ENCODE measurements around the gene RPS6KA3.

RPS6KA3 gene

GRCh38 chrX:20260885-20261284 is 5.8 kb downstream of the RPS6KA3 start:
- H3K9me3 ChIP-seq (replicated peaks in 1 of 2; ENCODE audit: control insufficient read depth in 2 of 2, insufficient read depth in 1 of 2, low read depth in 1 of 2, low read length in 2 of 2) = no peaks in the 10 kb centered on the region
- no peak overlapping the region for H3K4me3 ChIP-seq (ENCODE audit: low read length in 2 of 2)
- no peak overlapping the region for H3K27ac ChIP-seq (replicated peaks; ENCODE audit: low read length)
- no peak overlapping the region for H3K4ac ChIP-seq (ENCODE audit: low read length)
- peaks cover 0 to 4% of the 10 kb centered on the region in 2 donors for H3K4me1 ChIP-seq (ENCODE audit: control insufficient read depth in 2 of 2, insufficient read depth in 1 of 2, low read depth in 1 of 2, low read length in 2 of 2)
- H2AK5ac ChIP-seq (ENCODE audit: low read depth, low read length) = no peak overlapping the region
- H3K79me1 ChIP-seq (ENCODE audit: low read depth, low read length) = no peaks in the 10 kb centered on the region
- H3K14ac ChIP-seq (ENCODE audit: low read length) = no peak overlapping the region
- no peak overlapping the region for H2BK15ac ChIP-seq (ENCODE audit: low read length)
- no peak overlapping the region for H3K23ac ChIP-seq (ENCODE audit: low read depth, low read length, poor library complexity)
- no peak for DNase-seq (ENCODE audit: low spot score)
- H2BK120ac ChIP-seq (ENCODE audit: low read depth, low read length) = no peak overlapping the region
- no peak overlapping the region for H3K4me2 ChIP-seq (ENCODE audit: insufficient read depth, low read length, poor library complexity, severe bottlenecking)
- no peak overlapping the region for H3K18ac ChIP-seq (ENCODE audit: low read length)
- H2AFZ ChIP-seq (ENCODE audit: low read length) = no peak overlapping the region
- H3K9ac ChIP-seq (ENCODE audit: low read depth, low read length, poor library complexity) = no peak overlapping the region
- no peak overlapping the region for H4K8ac ChIP-seq (ENCODE audit: low read depth, low read length)
- H3K27me3 ChIP-seq (ENCODE audit: control insufficient read depth in 3 of 3, insufficient read depth in 3 of 3, low read depth in 1 of 3, low read length in 3 of 3) = no peaks in the 10 kb centered on the region
- no peak overlapping the region for H2BK12ac ChIP-seq (ENCODE audit: low read length)
- no peak overlapping the region for H4K91ac ChIP-seq (ENCODE audit: low read depth, low read length, poor library complexity)
- H3K36me3 ChIP-seq (replicated peaks in 1 of 2; ENCODE audit: control insufficient read depth in 2 of 2, insufficient read depth in 2 of 2, low read length in 2 of 2) = no peaks in the 10 kb centered on the region
- no peak overlapping the region for H2BK5ac ChIP-seq (ENCODE audit: low read length)
- WGBS, 2 donors (ENCODE audit: extremely low coverage in 2 of 2, insufficient read length in 2 of 2, insufficient replicate concordance in 1 of 2) = no CpG with 5 or more reads among the region's 2 CpGs

DNA sequence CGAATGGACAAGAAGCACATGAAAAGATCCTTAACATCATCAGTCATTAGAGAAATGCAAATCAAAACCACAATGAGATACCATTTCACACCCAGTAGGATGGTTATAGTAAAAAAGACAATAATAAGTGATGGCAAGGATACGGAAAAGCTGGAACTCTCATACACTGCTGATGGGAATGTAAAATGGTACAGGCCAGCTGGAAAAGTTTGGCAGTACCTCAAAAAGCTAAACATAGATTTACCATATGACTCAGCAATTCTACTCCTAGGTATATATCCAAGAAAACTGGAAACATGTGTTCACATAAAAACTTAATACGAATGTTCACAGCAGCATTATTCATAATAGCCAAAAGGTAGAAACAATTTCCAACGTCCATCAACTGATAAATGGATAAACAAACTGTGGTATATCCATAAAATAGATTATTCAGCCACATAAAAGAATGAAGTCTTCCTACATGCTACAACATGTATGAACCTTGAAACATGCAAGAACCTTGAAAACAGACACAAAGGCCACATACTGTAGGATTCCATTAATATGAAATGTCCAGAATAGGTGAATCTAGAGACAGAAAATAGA is 11.9 kb downstream of the RPS6KA3 start:
- Histone ChIP-seq H3K4ac (ENCODE audit: low read length) (no peak overlapping the region), H3K14ac (ENCODE audit: low read length) (no peak overlapping the region), H2BK5ac (ENCODE audit: low read length) (no peak overlapping the region), H2AK5ac (ENCODE audit: low read depth, low read length) (no peak overlapping the region), H3K4me3 (ENCODE audit: low read length in 2 of 2) (no peak overlapping the region), H3K9me3 (replicated peaks in 1 of 2; ENCODE audit: control insufficient read depth in 2 of 2, insufficient read depth in 1 of 2, low read depth in 1 of 2, low read length in 2 of 2) (peaks cover 0 to 5% of the 10 kb centered on the region in 2 donors), H3K23ac (ENCODE audit: low read depth, low read length, poor library complexity) (no peak overlapping the region), H3K4me1 (ENCODE audit: control insufficient read depth in 2 of 2, insufficient read depth in 1 of 2, low read depth in 1 of 2, low read length in 2 of 2) (no peaks in the 10 kb centered on the region), H3K18ac (ENCODE audit: low read length) (no peak overlapping the region), H3K36me3 (replicated peaks in 1 of 2; ENCODE audit: control insufficient read depth in 2 of 2, insufficient read depth in 2 of 2, low read length in 2 of 2) (peaks cover 0 to 3% of the 10 kb centered on the region in 2 donors), H3K27me3 (ENCODE audit: control insufficient read depth in 3 of 3, insufficient read depth in 3 of 3, low read depth in 1 of 3, low read length in 3 of 3) (no peaks in the 10 kb centered on the region), H4K91ac (ENCODE audit: low read depth, low read length, poor library complexity) (no peak overlapping the region), H2AFZ (ENCODE audit: low read length) (no peak overlapping the region), H3K9ac (ENCODE audit: low read depth, low read length, poor library complexity) (no peak overlapping the region), H3K27ac (replicated peaks; ENCODE audit: low read length) (no peak overlapping the region), H4K8ac (ENCODE audit: low read depth, low read length) (no peak overlapping the region), H2BK12ac (ENCODE audit: low read length) (no peak overlapping the region), H2BK15ac (ENCODE audit: low read length) (no peak overlapping the region), H3K79me1 (ENCODE audit: low read depth, low read length) (no peaks in the 10 kb centered on the region), H2BK120ac (ENCODE audit: low read depth, low read length) (no peak overlapping the region), H3K4me2 (ENCODE audit: insufficient read depth, low read length, poor library complexity, severe bottlenecking) (no peak overlapping the region)
- WGBS, 2 donors (ENCODE audit: extremely low coverage in 2 of 2, insufficient read length in 2 of 2, insufficient replicate concordance in 1 of 2) = no CpG with 5 or more reads among the region's 4 CpGs
- DNase-seq (ENCODE audit: low spot score) = no peak

DNA sequence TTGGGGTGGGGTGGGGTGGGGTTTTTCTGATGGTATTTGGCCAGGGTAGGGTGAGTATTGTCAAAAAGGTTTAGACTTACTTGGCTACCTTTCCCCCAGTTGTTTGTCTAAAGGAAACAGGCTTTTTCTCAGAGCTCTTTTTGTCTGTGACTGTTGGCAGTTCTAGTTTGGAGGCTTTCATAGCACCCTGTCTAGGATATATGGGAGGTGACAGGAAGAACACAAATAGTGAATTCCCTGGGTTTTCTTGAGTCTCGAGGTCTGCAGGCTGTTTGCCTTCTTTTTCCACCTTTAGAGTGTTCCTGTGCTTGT is 13.5 kb downstream of the RPS6KA3 start:
- no CpG with 5 or more reads among the region's 1 CpG for whole genome bisulfite sequencing, 2 donors (ENCODE audit: extremely low coverage in 2 of 2, insufficient read length in 2 of 2, insufficient replicate concordance in 1 of 2)
- Histone ChIP-seq H2BK15ac (ENCODE audit: low read length) (no peak overlapping the region), H3K23ac (ENCODE audit: low read depth, low read length, poor library complexity) (no peak overlapping the region), H3K4me1 (ENCODE audit: control insufficient read depth in 2 of 2, insufficient read depth in 1 of 2, low read depth in 1 of 2, low read length in 2 of 2) (no peaks in the 10 kb centered on the region), H4K91ac (ENCODE audit: low read depth, low read length, poor library complexity) (no peak overlapping the region), H3K9me3 (replicated peaks in 1 of 2; ENCODE audit: control insufficient read depth in 2 of 2, insufficient read depth in 1 of 2, low read depth in 1 of 2, low read length in 2 of 2) (peaks cover 0 to 5% of the 10 kb centered on the region in 2 donors), H3K36me3 (replicated peaks in 1 of 2; ENCODE audit: control insufficient read depth in 2 of 2, insufficient read depth in 2 of 2, low read length in 2 of 2) (peaks cover 0 to 3% of the 10 kb centered on the region in 2 donors), H4K8ac (ENCODE audit: low read depth, low read length) (no peak overlapping the region), H3K9ac (ENCODE audit: low read depth, low read length, poor library complexity) (no peak overlapping the region), H3K4me2 (ENCODE audit: insufficient read depth, low read length, poor library complexity, severe bottlenecking) (no peak overlapping the region), H3K27ac (replicated peaks; ENCODE audit: low read length) (no peak overlapping the region), H3K4ac (ENCODE audit: low read length) (no peak overlapping the region), H3K4me3 (ENCODE audit: low read length in 2 of 2) (no peak overlapping the region), H2BK5ac (ENCODE audit: low read length) (no peak overlapping the region), H2AK5ac (ENCODE audit: low read depth, low read length) (no peak overlapping the region), H2BK12ac (ENCODE audit: low read length) (no peak overlapping the region), H3K27me3 (ENCODE audit: control insufficient read depth in 3 of 3, insufficient read depth in 3 of 3, low read depth in 1 of 3, low read length in 3 of 3) (no peaks in the 10 kb centered on the region), H2AFZ (ENCODE audit: low read length) (no peak overlapping the region), H2BK120ac (ENCODE audit: low read depth, low read length) (no peak overlapping the region), H3K14ac (ENCODE audit: low read length) (no peak overlapping the region), H3K79me1 (ENCODE audit: low read depth, low read length) (no peaks in the 10 kb centered on the region), H3K18ac (ENCODE audit: low read length) (no peak overlapping the region)
- DNase-seq (ENCODE audit: low spot score) = no peak

DNA sequence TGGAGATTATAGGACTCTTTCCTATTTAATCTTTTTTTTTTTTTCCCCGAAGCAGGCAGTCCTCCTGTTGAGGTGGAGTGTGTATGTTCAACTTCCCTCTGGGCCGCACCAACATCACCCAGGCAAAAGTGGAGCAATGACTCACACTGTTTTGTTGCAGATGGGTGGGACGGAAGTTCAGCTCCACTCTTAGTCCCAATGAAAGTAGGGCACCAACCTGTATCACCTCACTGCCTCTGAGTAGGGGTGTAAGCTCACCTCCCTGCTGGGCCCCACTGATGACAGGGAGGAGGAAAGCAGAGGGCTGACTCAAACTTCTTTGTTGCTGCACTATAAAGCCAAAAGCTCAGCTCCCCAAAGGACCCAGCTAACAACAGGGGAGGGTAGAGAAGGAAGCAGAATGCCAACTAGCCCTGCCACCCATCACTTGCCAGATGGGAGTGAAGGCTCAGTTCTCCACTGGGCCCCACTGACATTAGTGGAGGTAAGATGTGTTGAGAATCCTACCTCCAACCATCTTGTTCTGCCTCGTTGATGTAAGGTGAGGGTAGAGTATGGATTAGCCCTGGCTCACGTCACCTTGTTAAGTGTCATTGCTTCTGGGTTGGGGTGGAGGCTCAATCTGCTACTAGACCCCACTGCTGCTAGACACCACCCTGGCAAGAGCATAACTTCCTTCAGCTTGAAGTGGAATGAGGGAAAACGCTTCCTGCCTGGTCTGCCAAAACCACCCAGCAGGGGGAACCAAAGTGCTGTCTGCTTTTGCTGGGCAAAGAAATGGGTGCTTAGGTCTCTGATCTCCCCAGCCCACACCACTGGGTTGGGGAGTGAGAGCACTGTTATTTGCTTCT is 14.1 kb downstream of the RPS6KA3 start:
- Histone ChIP-seq H3K4me2 (ENCODE audit: insufficient read depth, low read length, poor library complexity, severe bottlenecking) (no peak overlapping the region), H3K27ac (replicated peaks; ENCODE audit: low read length) (no peak overlapping the region), H3K4ac (ENCODE audit: low read length) (no peak overlapping the region), H2BK15ac (ENCODE audit: low read length) (no peak overlapping the region), H3K9me3 (replicated peaks in 1 of 2; ENCODE audit: control insufficient read depth in 2 of 2, insufficient read depth in 1 of 2, low read depth in 1 of 2, low read length in 2 of 2) (peaks cover 0 to 5% of the 10 kb centered on the region in 2 donors), H3K4me3 (ENCODE audit: low read length in 2 of 2) (no peak overlapping the region), H3K9ac (ENCODE audit: low read depth, low read length, poor library complexity) (no peak overlapping the region), H3K4me1 (ENCODE audit: control insufficient read depth in 2 of 2, insufficient read depth in 1 of 2, low read depth in 1 of 2, low read length in 2 of 2) (no peaks in the 10 kb centered on the region), H2BK120ac (ENCODE audit: low read depth, low read length) (no peak overlapping the region), H3K36me3 (replicated peaks in 1 of 2; ENCODE audit: control insufficient read depth in 2 of 2, insufficient read depth in 2 of 2, low read length in 2 of 2) (peaks cover 0 to 3% of the 10 kb centered on the region in 2 donors), H3K14ac (ENCODE audit: low read length) (no peak overlapping the region), H2AFZ (ENCODE audit: low read length) (no peak overlapping the region), H3K27me3 (ENCODE audit: control insufficient read depth in 3 of 3, insufficient read depth in 3 of 3, low read depth in 1 of 3, low read length in 3 of 3) (no peaks in the 10 kb centered on the region), H2BK5ac (ENCODE audit: low read length) (no peak overlapping the region), H3K23ac (ENCODE audit: low read depth, low read length, poor library complexity) (no peak overlapping the region), H3K18ac (ENCODE audit: low read length) (no peak overlapping the region), H4K91ac (ENCODE audit: low read depth, low read length, poor library complexity) (no peak overlapping the region), H2AK5ac (ENCODE audit: low read depth, low read length) (no peak overlapping the region), H4K8ac (ENCODE audit: low read depth, low read length) (no peak overlapping the region), H2BK12ac (ENCODE audit: low read length) (no peak overlapping the region), H3K79me1 (ENCODE audit: low read depth, low read length) (no peaks in the 10 kb centered on the region)
- no peak for DNase-seq (ENCODE audit: low spot score)
- no CpG with 5 or more reads among the region's 6 CpGs for WGBS, 2 donors (ENCODE audit: extremely low coverage in 2 of 2, insufficient read length in 2 of 2, insufficient replicate concordance in 1 of 2)
